ENCODE results near the gene C3orf52.

- TF ChIP-seq RUNX3 (IDR thresholded peaks at IDR 0.05; ENCODE audit: low read length): no peak
- TF ChIP-seq SMC3 (IDR thresholded peaks at IDR 0.05; ENCODE audit: borderline replicate concordance, low read length): no peak
- TF ChIP-seq, protein P1, sequence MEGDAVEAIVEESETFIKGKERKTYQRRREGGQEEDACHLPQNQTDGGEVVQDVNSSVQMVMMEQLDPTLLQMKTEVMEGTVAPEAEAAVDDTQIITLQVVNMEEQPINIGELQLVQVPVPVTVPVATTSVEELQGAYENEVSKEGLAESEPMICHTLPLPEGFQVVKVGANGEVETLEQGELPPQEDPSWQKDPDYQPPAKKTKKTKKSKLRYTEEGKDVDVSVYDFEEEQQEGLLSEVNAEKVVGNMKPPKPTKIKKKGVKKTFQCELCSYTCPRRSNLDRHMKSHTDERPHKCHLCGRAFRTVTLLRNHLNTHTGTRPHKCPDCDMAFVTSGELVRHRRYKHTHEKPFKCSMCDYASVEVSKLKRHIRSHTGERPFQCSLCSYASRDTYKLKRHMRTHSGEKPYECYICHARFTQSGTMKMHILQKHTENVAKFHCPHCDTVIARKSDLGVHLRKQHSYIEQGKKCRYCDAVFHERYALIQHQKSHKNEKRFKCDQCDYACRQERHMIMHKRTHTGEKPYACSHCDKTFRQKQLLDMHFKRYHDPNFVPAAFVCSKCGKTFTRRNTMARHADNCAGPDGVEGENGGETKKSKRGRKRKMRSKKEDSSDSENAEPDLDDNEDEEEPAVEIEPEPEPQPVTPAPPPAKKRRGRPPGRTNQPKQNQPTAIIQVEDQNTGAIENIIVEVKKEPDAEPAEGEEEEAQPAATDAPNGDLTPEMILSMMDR (IDR thresholded peaks at IDR 0.05 in 2 of 3, conservative IDR thresholded peaks at IDR 0.05 in 1 of 3; ENCODE audit: control insufficient read depth in 2 of 3, extremely low read depth in 1 of 3, insufficient read depth in 1 of 3, low read depth in 3 of 3, low read length in 3 of 3): no peak
- TF ChIP-seq ESRRA (IDR thresholded peaks at IDR 0.05; ENCODE audit: low read length): no peak
- no peak for TF ChIP-seq ATF2 (IDR thresholded peaks at IDR 0.05; ENCODE audit: low read length)
These were observed 4.0 kb downstream of the C3orf52 start for GRCh38 chr3:112089956-112090886.
